Activated CD4-positive, alpha-beta T cell treated with anti-CD3 and anti-CD28 coated beads, Interleukin-2, Interleukin-6, amounts not matched to agents 100 ng/mL and 50 ng/mL, durations not matched to agents 16 hours and 8 hours (primary cell): ENCODE data around the gene SLC7A4.

ENCODE experiments used
- DNase-seq: peaks from one replicate; pipeline ENCODE4 v3.0.0-alpha.2; 2020

Gene SLC7A4

GRCh38 chr22:20980523-20980922, 51.8 kb downstream of the SLC7A4 start:
- no peak for DNase-seq

GRCh38 chr22:20979940-20980453, 52.4 kb downstream of the SLC7A4 start:
- no peak for DNase-seq

GRCh38 chr22:20979243-20979809, 53.0 kb downstream of the SLC7A4 start:
- peak; percentile 62 for DNase-seq
